Activated CD4-positive, alpha-beta T cell treated with anti-CD3 and anti-CD28 coated beads, Interleukin-2, amount 50 U/mL, for 4 hours (primary cell): ENCODE results near the gene F2R.
"Not testable (repeated sequence)": the region's sequence is repeated elsewhere in the genome, so short reads cannot be mapped to it uniquely, and the experiment has no call there.

ENCODE experiments used
- DNase-seq, 2 experiments: peaks; one replicate each; pipeline ENCODE4 v3.0.0-alpha.2; 2020

The F2R gene

GRCh38 chr5:76720988-76721569, 5.2 kb downstream of the F2R start:
- no peak for DNase-seq

- DNase-seq: no peak
These were observed 7.3 kb downstream of the F2R start for GRCh38 chr5:76723266-76723665.

- no peak for DNase-seq
These were observed 8.0 kb downstream of the F2R start for GRCh38 chr5:76723906-76724305.

GRCh38 chr5:76724871-76725270, 8.9 kb downstream of the F2R start:
- DNase-seq: no peak

- no peak for DNase-seq
These were observed 13.0 kb downstream of the F2R start for GRCh38 chr5:76728965-76729364.

GRCh38 chr5:76729373-76730290, 13.7 kb downstream of the F2R start:
- no peak for DNase-seq

- no peak for DNase-seq
These were observed 16.6 kb downstream of the F2R start for GRCh38 chr5:76732405-76733048.

GRCh38 chr5:76733049-76733417, 17.1 kb downstream of the F2R start:
- DNase-seq: peak in 1 of 2 experiments; percentile 18

- no peak for DNase-seq
These were observed 20.0 kb downstream of the F2R start for GRCh38 chr5:76735762-76736545.

GRCh38 chr5:76736679-76737556, 21.0 kb downstream of the F2R start:
- DNase-seq: no peak

GRCh38 chr5:76737846-76738245, 21.9 kb downstream of the F2R start:
- DNase-seq: no peak

GRCh38 chr5:76741506-76741905, 25.6 kb downstream of the F2R start:
- not testable (repeated sequence) for DNase-seq

- DNase-seq: no peak
These were observed 26.7 kb downstream of the F2R start for GRCh38 chr5:76742583-76742982.

GRCh38 chr5:76744632-76745031, 28.7 kb downstream of the F2R start:
- DNase-seq: no peak

GRCh38 chr5:76745670-76746069, 29.7 kb downstream of the F2R start:
- DNase-seq: no peak

- DNase-seq: no peak
These were observed 30.8 kb downstream of the F2R start for GRCh38 chr5:76746677-76747076.

GRCh38 chr5:76747706-76748105, 31.8 kb downstream of the F2R start:
- DNase-seq: no peak

- DNase-seq: no peak
These were observed 35.4 kb downstream of the F2R start for GRCh38 chr5:76751291-76751690.

- no peak for DNase-seq
These were observed 38.7 kb downstream of the F2R start for GRCh38 chr5:76754668-76755078.

- no peak for DNase-seq
These were observed 40.1 kb downstream of the F2R start for GRCh38 chr5:76755779-76756637.

- DNase-seq: no peak
These were observed 41.1 kb downstream of the F2R start for GRCh38 chr5:76757049-76757448.
